ENCODE measurements around the gene MAP2. TPM values are rescaled to one million over a fixed set of nuclear protein-coding genes. Genes with fewer than 3 reads are reported as not detected.
A peak's percentile ranks its signal among the peaks of the same experiment; 100 is the strongest.
"Not testable (repeated sequence)": the region's sequence is repeated elsewhere in the genome, so short reads cannot be mapped to it uniquely, and the experiment has no call there.

The MAP2 gene
- total RNA-seq, 1 donor from 2014 or later: 24.9 TPM

DNA sequence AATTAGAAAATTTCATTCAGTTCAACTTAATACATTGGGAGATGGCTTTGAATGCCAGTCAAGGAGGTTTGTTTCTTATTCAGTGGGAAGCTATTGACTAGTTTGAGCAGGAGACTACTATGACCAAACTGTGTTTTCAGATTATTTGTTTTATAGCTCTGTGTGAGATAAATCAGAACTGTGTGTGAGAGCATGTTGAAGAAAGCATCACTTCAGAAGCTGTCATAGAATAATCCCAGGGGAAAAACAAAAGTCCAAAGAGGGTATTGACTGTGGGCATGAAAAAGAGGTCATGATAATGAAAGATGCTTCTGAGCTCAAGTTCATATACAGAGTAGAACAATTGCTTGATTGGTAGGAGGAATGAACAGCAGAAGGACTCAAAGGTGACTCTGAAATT, 160.6 kb downstream of the MAP2 start:
- DNase-seq (ENCODE audit: low read depth, low spot score): no peak

DNA sequence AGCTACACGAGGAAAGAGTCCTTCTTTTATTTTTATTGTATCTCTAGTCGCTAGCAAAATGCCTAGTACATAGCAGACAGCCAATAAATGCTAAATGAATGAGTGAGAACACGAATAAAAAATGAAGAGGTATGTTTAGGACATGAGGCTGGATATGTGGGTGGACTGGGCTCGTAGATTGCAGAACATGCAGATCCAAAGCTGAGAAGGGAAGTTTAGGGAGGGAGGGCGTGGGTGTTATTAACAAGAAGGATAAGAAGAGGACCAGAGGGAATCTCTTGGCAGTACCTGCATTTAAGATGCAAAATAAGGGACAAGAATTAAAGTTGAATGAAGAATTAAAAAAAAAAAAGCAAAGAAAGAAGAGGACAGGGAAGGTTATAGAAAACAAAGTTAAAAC, 161.1 kb downstream of the MAP2 start:
- DNase-seq (ENCODE audit: low read depth, low spot score): no peak

DNA sequence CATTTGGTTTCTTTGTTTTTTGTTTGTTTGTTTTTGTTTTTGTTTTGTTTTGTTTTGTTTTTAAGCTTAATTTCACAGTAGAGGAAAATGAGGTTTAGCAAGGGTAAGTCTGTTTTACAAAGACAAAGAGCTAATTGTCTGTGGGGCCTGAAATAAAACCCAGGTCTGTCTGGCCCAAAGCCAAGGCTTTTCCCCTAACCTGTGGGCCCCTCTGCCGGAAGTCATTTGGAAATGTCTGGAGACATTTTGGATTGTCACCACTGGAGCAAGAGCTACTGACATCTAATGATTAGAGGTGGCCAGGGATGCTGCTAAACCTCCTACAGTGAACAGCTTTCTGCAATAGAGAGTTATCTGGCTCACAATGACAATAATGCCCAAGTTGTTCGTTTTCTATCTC, 167.2 kb downstream of the MAP2 start:
- DNase-seq (ENCODE audit: low read depth, low spot score): no peak

DNA sequence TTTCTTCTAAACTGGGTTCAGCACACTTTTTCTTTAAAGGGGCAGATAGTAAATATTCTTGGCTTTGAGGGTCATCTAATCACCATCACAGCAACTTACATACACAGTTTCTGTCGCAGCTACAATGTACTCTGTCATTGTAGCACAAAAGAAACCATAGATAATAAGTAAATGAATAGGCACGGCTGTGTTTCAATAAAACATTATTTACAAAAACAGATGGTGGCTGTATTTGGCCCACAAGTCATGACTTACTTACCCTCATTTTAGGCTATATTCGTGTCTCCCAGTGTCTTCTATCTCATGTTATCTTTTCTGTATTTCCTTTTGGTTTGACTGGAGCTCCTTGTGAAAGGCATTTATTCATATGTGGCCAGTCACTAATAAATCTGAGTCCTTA, 168.3 kb downstream of the MAP2 start:
- DNase-seq (ENCODE audit: low read depth, low spot score): no peak

DNA sequence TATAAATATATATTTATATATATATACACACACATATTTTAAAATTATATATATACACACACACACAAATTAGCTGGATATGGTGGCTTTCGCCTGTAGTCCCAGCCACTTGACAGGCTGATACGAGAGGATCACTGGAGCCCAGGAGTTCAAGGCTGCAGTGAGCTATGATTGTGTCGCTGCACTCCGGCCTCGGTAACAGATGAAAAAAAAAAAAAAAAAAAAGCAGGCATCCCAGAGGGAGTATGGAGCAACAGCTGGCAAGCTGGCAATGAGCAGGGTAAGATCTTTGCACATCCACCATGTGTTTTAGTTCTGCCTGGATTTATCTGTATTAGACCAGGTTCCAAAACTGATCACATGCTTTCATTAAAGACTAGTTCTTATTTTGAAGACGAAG, 170.1 kb downstream of the MAP2 start:
- no peak for DNase-seq (ENCODE audit: low read depth, low spot score)

DNA sequence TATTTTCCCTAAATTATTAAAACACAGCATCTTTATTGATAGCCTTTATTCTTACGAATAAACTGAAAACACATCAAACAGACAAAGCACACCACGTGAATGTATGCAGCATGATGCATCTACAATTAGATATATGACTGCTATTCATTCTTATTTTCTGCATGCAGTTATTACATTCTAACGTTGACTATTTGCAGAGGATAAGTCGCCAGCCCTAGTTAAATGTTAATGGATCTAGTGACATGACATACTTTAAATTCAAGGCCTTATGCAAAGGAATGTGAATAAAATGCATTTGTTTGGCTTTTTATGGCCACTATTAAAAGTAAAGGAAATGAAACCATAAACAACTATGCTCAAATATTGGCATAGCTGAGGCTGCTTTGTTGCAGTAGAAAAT, 172.4 kb downstream of the MAP2 start:
- DNase-seq (ENCODE audit: low read depth, low spot score): no peak

DNA sequence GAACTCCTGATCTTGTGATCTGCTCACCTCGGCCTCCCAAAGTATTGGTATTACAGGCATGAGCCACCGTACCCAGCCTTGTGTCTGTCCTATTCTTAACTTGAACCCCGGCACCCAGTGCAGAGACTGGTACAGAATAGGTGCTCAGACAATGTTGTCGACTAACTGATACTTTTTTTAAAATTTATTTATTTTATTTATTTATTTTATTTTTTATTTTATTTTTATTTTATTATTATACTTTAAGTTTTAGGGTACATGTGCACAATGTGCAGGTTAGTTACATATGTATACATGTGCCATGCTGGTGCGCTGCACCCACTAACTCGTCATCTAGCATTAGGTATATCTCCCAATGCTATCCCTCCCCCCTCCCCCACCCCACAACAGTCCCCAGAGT, 174.4 kb downstream of the MAP2 start:
- DNase-seq (ENCODE audit: low read depth, low spot score): not testable (repeated sequence)

DNA sequence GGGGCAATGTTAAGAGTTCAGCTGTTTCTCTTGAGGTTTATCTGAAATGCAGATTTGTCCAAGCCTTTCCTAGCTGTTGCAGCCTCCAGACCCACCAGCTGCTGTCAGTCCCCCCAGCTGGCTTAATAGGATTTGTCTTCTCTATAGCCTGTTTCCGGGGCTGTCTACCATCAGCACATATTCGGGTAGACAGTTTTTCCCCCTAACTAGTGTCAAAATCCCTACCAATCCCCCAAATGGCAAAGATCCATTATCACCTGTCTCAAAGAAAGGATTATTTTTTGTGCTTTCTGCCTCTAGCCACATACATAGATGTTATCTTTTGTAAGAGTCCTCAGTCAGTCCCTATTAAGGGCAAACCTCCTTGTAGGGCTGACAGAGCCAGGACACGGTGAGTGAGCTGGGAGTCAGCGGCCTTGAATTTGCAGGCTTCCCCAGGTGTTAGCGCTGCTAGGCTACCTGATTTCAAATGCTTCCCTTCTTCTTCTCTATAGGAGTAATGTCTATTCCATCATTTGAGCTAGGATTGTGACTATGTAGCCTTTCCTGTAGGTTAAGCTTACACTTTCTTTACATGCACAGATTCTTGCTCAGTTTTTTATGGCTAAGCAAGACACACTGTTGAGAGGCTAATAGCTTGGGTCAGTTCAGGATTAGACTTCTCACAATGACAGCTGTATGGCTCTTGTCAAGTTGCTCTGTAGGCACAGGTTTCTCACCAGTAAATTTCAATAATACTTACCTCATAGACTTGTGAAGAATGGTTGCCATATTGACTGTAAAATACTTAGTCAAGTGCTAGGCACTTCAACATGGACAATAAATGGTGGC, 176.7 kb downstream of the MAP2 start:
- DNase-seq (ENCODE audit: low read depth, low spot score): no peak

DNA sequence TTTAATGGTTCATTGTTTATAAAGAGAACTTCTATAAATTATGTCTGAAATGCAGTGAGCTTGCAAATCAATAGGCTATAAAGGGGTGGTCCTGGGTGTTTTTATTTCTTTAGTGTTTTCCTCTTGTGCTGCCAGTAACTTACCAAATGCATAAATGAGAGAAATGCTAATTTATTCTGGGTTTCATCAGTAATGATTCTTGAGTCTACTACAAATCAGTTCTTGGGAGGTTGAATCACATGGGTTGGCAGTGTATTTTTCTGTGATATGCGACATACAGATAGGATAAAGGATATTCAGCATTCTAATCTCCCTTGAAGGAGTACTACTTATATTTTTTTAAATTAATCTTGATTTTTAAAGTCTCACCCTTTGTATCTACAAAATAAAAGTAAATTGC, 177.7 kb downstream of the MAP2 start:
- DNase-seq (ENCODE audit: low read depth, low spot score): no peak

DNA sequence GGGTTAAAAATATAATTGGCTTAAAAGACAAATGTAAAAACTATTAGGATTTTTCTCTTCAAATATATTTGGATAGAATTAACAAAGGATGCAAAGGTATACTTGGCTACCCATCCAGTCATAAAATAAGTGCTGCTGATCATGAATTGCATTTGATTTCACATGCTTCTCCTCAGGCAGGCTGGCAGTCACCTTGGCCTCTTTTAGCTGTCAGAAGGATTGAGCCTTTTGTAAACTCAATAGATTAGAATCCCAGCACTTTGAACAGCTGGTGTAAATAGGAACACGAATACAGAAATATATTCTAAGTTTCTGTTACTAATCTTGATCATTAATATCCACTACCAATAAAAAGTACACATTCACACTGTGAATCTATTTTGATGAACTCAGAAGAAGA, 178.4 kb downstream of the MAP2 start:
- DNase-seq (ENCODE audit: low read depth, low spot score): no peak

DNA sequence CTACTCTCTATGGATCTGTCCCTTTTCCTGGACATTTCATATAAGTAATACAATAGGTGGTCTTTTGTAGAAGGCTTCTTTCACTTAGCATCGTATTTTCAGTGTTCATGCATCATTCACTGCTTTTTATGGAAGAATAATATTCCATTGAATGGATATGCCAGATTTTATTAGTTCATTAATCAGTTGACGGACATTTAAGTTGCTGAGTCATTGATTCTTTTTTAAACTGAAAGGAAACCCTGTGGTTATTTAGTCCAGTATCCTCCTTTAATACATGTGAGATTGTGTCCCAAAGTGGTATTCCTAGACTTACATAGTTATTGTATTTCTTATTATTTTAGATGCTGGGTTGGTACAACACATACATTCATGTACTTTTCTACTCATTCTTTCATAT, 185.7 kb downstream of the MAP2 start:
- no peak for DNase-seq (ENCODE audit: low read depth, low spot score)

DNA sequence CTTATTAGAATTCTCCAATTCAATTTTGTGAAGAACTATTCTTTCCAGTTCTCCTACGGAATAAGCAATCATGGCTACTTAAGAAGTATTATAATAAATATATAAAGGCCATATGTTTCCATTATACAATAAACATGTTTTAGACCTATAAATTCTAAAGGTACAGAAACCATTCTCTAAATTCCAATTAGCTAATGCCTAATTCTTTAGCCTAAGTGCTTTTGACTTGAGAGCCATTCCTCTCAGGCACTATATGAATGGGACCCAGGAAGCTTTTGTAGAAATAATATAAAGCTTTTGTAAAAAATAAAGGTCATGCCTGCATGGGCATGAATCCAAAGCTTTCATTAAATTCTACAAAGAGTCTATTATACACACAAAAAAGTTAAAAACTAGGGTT, 186.8 kb downstream of the MAP2 start:
- no peak for DNase-seq (ENCODE audit: low read depth, low spot score)

DNA sequence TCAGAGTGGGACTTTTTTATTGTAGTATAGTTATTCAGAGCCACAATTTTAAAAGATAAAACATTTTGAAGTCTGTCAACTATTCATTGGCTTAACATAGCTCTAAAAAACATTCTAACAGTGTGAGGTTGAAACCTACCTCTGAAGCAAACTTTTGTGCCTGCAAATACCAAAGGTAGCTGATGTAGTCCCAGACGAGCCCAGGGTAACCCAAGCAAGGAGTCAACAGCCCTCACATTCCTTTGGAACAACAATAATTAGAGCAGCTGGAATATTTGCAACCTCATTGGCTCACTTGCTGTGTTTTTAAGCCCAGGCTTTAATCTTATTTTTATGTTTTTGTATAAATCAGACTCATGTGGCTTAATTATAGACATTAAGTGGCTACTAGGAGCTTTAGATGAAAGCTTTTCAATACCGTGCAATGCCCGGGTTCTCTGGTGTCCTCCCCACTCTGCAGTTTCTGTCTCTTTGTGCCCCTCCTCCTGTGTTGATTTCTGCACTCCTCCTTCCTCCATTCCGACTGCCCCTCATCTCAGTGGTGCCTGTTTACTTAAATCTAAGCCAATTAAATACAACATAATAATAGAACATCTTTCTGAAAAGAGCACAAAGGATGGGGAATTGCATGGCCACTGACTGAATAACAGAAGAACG, 189.9 kb downstream of the MAP2 start:
- DNase-seq (ENCODE audit: low read depth, low spot score): no peak

DNA sequence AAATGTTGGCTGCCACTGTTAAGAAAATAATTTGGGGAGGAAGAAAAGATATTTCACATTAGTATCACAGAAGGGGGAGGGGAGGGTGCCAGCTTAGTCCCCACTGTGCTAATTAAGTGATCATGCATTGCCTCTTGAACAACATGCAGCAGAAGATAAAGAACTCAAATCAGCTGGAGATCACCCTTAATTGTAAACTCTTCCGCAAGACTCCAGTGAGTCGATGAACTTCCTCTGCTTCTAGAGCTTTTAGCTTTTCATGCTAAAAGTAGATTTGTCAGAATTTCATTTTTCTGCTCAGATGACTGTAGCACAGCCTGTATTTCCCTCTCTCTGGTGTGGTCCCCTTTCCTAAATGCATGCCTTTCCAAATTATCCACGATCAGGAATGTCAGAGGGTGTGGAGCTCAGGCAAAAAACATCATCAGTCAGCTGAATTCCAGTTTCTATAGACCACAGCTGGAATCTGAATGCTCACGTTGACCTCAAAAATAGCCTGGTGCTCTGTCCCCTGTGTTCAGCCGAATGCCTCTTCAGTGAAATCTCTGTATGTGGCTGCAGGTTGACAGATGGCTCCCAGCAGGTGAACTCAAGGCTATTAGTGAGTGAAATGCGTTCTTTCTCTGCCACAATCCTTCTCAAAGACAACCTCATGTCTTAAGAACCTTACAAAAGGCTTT, 191.0 kb downstream of the MAP2 start:
- DNase-seq (ENCODE audit: low read depth, low spot score): no peak

DNA sequence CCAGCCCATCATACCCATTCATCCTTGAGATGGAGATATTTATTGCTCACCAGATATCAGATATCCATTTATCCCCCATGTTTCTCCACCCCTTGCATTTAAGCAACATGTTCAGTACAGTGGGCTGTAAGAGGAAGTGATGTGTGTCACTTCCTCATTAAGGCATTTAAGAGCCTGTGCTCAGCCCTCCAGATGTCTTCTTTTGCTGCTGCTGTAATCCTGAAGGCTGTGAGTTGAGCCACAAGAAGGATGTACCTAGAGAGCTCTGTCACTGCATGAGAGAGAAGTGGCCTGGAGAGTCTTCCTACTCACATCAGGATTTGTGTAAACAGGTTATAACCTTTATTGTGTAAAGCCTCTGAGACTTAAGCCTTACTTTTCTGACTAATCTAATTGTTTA, 195.9 kb downstream of the MAP2 start:
- no peak for DNase-seq (ENCODE audit: low read depth, low spot score)

DNA sequence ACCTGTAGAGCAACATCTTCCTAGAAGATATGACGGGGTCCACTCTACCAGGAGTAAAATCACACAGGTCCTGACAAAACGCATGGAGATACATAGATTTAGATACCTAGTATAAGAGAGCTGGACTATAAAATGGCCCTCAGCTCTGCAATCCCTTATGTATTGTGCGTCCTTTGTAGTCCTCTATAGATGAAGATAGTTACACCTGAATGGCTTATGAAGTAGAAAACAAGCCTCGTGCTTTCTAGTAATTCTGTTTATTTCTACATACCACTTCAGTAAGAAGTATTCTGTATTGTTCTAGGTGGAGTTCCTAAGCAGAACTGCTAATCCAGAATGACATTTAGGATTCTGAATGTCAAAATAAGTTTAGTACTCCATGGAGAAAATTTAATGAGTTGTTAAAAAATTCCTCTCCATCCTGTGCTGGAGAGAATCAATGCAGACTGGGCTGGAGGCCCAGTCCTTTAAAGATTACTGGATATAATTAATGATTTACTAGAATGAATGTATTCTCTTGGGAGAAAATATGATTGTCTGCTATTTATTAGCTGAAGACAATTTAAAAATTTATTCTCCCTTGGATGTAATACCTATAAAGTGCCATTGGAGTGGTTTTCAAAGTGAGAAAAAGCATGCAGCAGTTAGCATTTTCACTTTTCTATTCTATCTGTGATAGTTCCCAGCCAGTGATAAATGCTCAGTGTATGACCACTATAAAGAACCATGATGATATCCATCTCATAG, 200.5 kb downstream of the MAP2 start:
- no peak for DNase-seq (ENCODE audit: low read depth, low spot score)

DNA sequence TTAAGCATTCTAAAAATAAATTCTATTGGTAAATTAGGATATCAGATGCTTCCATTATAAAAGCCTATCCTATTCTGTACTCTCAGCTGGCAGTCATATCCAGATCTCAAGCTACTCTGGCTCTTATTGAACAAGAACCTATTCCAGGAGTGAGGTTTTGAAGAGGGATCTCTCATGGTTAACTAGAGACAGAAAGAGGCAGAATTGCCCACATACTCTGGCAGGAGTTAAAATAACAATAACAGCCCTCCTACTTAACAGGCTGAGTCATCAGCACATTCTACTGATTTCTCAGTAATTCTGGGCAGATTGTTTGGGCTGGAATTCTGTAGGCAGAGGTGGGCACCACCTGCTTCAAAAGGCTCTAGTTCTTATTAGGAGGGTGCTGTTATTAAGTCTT, 205.8 kb downstream of the MAP2 start:
- DNase-seq (ENCODE audit: low read depth, low spot score): peak; percentile 24

DNA sequence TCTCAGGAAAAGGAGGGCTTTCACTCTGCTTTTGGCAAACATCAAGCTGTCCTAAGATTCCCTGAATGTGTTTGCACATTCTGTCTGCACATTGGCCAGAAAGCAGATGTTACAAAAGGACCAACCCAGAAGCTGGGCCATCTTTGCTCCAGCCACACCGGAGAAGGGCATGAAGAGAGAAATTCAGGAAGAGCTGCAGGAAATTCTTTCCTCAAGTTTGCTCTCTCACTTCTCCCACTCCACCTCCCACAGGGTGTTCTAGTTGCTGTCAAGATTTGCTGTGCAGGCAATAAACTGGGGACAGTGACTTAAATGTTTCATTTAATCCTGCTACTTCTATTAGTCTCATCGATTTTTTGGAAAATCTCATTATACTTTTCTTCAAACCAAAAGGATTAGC, 210.1 kb downstream of the MAP2 start:
- DNase-seq (ENCODE audit: low read depth, low spot score): no peak

DNA sequence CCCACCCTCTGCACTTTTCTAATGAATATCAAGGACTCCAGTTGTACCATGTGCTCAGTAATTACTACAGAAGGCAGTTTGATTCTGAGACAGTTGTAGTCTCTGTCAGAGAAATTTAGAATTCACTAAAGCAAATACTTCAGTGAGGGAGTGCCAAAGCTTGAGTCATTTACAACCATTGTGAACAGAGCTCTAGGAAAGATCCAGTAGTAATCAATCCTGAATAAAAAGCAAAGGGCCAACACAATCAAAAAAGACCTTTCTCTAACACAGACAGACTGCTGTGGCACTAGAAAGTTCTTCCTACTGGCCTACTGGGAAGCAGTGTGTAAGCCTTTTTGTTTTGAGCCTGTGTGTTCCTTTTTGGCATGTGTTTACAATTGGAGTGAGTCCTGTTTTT, 212.2 kb downstream of the MAP2 start:
- no peak for DNase-seq (ENCODE audit: low read depth, low spot score)

DNA sequence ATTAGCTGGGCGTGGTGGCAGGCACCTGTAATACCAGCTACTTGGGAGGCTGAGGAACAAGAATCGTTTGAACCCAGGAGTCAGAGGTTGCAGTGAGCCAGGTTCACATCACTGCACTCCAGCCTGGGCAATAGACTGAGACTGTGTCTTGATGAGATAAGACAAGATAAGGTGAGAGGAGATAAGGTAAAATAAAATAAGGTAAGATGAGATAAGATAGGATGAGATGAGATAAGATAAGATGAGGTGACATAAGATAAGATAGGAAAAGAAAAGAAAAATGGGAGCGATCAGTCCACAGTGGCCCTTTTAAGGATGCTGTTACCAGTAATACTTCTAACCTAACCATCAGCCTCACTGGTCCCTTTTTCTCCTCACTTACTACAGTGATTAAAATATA, 213.4 kb downstream of the MAP2 start:
- DNase-seq (ENCODE audit: low read depth, low spot score): no peak

DNA sequence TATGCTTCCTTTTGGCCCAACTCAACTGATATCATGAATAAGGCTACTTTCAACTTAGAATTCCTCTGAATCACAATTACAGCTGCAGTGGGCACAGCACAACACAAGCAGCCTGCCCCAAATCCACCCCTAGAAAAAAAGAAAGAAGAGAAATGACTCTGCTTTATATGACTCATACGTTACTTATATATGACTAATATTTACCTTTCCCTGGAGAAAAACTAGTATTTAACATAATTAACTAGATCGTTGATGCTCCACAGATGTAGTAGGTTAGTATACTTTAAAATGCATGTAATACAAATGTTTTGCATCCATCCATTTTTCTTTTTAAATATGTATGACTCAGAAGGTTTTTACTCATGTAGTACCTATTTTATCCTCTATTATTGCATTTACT, 214.5 kb downstream of the MAP2 start:
- DNase-seq (ENCODE audit: low read depth, low spot score): no peak

DNA sequence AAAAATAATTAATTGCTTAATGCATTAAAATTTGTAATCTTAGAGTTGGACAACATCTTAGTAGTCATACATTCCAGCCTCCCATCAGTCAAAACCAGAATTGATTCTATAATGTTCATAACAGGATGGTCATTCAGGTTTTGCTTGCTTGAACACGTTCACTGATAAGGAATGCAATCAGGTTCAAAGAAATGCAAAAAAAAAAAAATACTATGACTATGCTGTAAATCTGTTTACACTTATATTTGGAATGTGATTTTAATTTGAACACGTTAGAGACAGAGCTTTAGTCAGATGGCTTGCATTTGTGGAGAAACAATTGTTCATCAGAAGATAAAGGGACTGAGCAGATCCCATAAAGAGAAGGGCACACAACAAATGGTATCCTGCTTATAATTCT, 216.5 kb downstream of the MAP2 start:
- no peak for DNase-seq (ENCODE audit: low read depth, low spot score)

Data from pulmonary artery endothelial cell (primary cell).